ENCODE measurements around the gene NKIRAS2. TPM values are rescaled to one million over a fixed set of nuclear protein-coding genes. Genes with fewer than 3 reads are reported as not detected.

NKIRAS2 gene
- total RNA-seq, 1 experiment from 2014 or later, result 22.4 TPM

DNA sequence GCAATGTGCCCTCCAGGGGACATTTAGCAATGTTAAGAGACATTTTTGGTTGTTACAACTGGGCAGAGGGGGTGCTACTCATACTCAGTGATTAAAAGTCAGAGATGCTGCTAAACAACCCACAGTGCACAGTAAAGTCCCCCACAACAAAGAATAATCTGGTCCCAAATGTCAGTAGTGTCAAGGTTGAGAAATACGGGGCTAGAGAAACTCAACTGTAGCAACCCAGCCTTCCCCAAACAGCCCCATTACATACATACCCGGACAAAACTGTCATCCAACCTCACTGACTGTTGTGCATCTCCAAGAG, 23.1 kb upstream of the NKIRAS2 start:
- H3K9me3 ChIP-seq (ENCODE audit: control insufficient read depth, insufficient read depth, low read depth, low read length), result no peaks in the 10 kb centered on the region
- intact Hi-C loops (cut with micrococcal nuclease; ENCODE audit: unreplicated experiment) (no loop called here), in situ Hi-C loops (cut with HindIII; ENCODE audit: low pct_unique_long_range_greater_than_20kb, low sequenced_read_pairs) (no loop called here)
- ATAC-seq (no peak), DNase-seq (ENCODE audit: low read depth, low spot score) (no peak)
- POLR2A ChIA-PET, result no interaction called here
- TF ChIP-seq TCF7L2 (IDR thresholded peaks at IDR 0.05; ENCODE audit: low read depth, low read length), result no peak
- TF ChIP-seq, protein P1, sequence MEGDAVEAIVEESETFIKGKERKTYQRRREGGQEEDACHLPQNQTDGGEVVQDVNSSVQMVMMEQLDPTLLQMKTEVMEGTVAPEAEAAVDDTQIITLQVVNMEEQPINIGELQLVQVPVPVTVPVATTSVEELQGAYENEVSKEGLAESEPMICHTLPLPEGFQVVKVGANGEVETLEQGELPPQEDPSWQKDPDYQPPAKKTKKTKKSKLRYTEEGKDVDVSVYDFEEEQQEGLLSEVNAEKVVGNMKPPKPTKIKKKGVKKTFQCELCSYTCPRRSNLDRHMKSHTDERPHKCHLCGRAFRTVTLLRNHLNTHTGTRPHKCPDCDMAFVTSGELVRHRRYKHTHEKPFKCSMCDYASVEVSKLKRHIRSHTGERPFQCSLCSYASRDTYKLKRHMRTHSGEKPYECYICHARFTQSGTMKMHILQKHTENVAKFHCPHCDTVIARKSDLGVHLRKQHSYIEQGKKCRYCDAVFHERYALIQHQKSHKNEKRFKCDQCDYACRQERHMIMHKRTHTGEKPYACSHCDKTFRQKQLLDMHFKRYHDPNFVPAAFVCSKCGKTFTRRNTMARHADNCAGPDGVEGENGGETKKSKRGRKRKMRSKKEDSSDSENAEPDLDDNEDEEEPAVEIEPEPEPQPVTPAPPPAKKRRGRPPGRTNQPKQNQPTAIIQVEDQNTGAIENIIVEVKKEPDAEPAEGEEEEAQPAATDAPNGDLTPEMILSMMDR (IDR thresholded peaks at IDR 0.05), result no peak
- no peak for TF ChIP-seq POLR2AphosphoS5 (IDR thresholded peaks at IDR 0.05; ENCODE audit: low read depth, low read length)
- no peak for TF ChIP-seq SIN3A (IDR thresholded peaks at IDR 0.05; ENCODE audit: borderline replicate concordance, insufficient read depth, low read depth, low read length)
- TF ChIP-seq, protein P2, sequence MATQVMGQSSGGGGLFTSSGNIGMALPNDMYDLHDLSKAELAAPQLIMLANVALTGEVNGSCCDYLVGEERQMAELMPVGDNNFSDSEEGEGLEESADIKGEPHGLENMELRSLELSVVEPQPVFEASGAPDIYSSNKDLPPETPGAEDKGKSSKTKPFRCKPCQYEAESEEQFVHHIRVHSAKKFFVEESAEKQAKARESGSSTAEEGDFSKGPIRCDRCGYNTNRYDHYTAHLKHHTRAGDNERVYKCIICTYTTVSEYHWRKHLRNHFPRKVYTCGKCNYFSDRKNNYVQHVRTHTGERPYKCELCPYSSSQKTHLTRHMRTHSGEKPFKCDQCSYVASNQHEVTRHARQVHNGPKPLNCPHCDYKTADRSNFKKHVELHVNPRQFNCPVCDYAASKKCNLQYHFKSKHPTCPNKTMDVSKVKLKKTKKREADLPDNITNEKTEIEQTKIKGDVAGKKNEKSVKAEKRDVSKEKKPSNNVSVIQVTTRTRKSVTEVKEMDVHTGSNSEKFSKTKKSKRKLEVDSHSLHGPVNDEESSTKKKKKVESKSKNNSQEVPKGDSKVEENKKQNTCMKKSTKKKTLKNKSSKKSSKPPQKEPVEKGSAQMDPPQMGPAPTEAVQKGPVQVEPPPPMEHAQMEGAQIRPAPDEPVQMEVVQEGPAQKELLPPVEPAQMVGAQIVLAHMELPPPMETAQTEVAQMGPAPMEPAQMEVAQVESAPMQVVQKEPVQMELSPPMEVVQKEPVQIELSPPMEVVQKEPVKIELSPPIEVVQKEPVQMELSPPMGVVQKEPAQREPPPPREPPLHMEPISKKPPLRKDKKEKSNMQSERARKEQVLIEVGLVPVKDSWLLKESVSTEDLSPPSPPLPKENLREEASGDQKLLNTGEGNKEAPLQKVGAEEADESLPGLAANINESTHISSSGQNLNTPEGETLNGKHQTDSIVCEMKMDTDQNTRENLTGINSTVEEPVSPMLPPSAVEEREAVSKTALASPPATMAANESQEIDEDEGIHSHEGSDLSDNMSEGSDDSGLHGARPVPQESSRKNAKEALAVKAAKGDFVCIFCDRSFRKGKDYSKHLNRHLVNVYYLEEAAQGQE (IDR thresholded peaks at IDR 0.05; ENCODE audit: insufficient read depth in 1 of 2, low read depth in 2 of 2, low read length in 1 of 2), result no peak
- CTCF ChIA-PET, result no interaction called here
- H3K36me3 ChIP-seq (ENCODE audit: control insufficient read depth, insufficient read depth, low read length), result peaks cover 7% of the 10 kb centered on the region; the same call in 1 of the 2 replicates
- no peak overlapping the region for H3K4me3 ChIP-seq (ENCODE audit: low read depth in 2 of 2, low read length in 2 of 2)
- no peak overlapping the region for H3K27ac ChIP-seq (ENCODE audit: low read length)
- BruUV-seq (replicated peaks), result no TSS peak
- H3K4me1 ChIP-seq (ENCODE audit: control insufficient read depth, insufficient read depth, low read length), result no peaks in the 10 kb centered on the region
- no peaks in the 10 kb centered on the region for H3K27me3 ChIP-seq (ENCODE audit: control insufficient read depth, insufficient read depth, low read length)

DNA sequence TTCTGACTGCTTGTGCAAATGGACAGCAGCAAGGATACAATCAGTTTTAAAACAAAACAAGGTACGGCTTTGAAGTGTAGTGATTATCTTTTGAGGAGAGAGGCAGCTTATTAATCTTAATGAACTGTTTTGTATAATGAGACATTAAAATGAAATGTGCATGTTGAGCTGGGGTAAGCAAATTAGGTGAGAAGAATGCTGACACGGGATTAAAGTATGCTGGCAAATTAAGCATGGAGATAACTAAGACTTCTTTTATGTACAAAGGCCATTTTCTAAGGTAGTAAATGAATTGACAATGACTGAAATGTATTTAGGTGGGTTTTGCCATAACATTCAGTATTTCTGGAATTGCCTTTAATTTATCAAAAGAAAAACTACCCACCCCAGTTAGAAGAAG, 21.4 kb upstream of the NKIRAS2 start:
- intact Hi-C loops (cut with micrococcal nuclease; ENCODE audit: unreplicated experiment) (no loop called here), in situ Hi-C loops (cut with HindIII; ENCODE audit: low pct_unique_long_range_greater_than_20kb, low sequenced_read_pairs) (no loop called here)
- ChIA-PET POLR2A (no interaction called here), CTCF (no interaction called here)
- Histone ChIP-seq H3K36me3 (ENCODE audit: control insufficient read depth, insufficient read depth, low read length) (peaks cover 7% of the 10 kb centered on the region; the same call in 1 of the 2 replicates), H3K9me3 (ENCODE audit: control insufficient read depth, insufficient read depth, low read depth, low read length) (no peaks in the 10 kb centered on the region), H3K27me3 (ENCODE audit: control insufficient read depth, insufficient read depth, low read length) (no peaks in the 10 kb centered on the region), H3K4me1 (ENCODE audit: control insufficient read depth, insufficient read depth, low read length) (no peaks in the 10 kb centered on the region), H3K27ac (ENCODE audit: low read length) (no peak overlapping the region), H3K4me3 (ENCODE audit: low read depth in 2 of 2, low read length in 2 of 2) (no peak overlapping the region)
- DNase-seq (ENCODE audit: low read depth, low spot score) (no peak), ATAC-seq (no peak)
- TF ChIP-seq TCF7L2 (IDR thresholded peaks at IDR 0.05; ENCODE audit: low read depth, low read length) (no peak), POLR2AphosphoS5 (IDR thresholded peaks at IDR 0.05; ENCODE audit: low read depth, low read length) (no peak), SIN3A (IDR thresholded peaks at IDR 0.05; ENCODE audit: borderline replicate concordance, insufficient read depth, low read depth, low read length) (no peak)
- TF ChIP-seq, protein P1 (IDR thresholded peaks at IDR 0.05), result no peak
- TF ChIP-seq, protein P2 (IDR thresholded peaks at IDR 0.05; ENCODE audit: insufficient read depth in 1 of 2, low read depth in 2 of 2, low read length in 1 of 2), result no peak
- no TSS peak for BruUV-seq (replicated peaks)
